H9 (cell line): ENCODE results near the gene KCNV2. TPM values are rescaled to one million over a fixed set of nuclear protein-coding genes. Genes with fewer than 3 reads are reported as not detected.
A peak's percentile ranks its signal among the peaks of the same experiment; 100 is the strongest.

Experiments used
- DNase-seq: peaks from one replicate; pipeline ENCODE4 v3.0.0-alpha.2; 2017
- H2AFZ ChIP-seq: one replicate; pipeline ENCODE4 v1.6.1; 2013; ENCODE audit warnings: mild to moderate bottlenecking, low read length, control low read depth, moderate library complexity
- H2AK5ac ChIP-seq: 2 replicates; pipeline ENCODE4 v1.6.1; 2013; ENCODE audit warnings: low read length, control low read depth, mixed read lengths; ENCODE audit not compliant: insufficient read length
- H2BK120ac ChIP-seq: one replicate; pipeline ENCODE4 v1.6.1; 2013; ENCODE audit warnings: low read depth, mild to moderate bottlenecking, low read length, control low read depth, inconsistent platforms; ENCODE audit not compliant: poor library complexity, severe bottlenecking
- H2BK12ac ChIP-seq: 2 replicates; pipeline ENCODE4 v1.6.1; 2013; ENCODE audit warnings: low read length, control low read depth, mixed read lengths, low read depth; ENCODE audit not compliant: insufficient read length
- H2BK15ac ChIP-seq: 2 replicates; pipeline ENCODE4 v1.6.1; 2013; ENCODE audit warnings: low read depth, low read length, control low read depth
- H2BK20ac ChIP-seq: one replicate; pipeline ENCODE4 v1.6.1; 2013; ENCODE audit warnings: low read depth, mild to moderate bottlenecking, low read length, control low read depth, inconsistent platforms; ENCODE audit not compliant: poor library complexity, severe bottlenecking
- H2BK5ac ChIP-seq: 2 replicates; pipeline ENCODE4 v1.6.1; 2013; ENCODE audit warnings: low read length, control low read depth, mixed read lengths; ENCODE audit not compliant: insufficient read length
- H3K14ac ChIP-seq: 2 replicates; pipeline ENCODE4 v1.6.1; 2013; ENCODE audit warnings: low read length, control low read depth; ENCODE audit not compliant: insufficient read depth
- H3K18ac ChIP-seq: 2 replicates; pipeline ENCODE4 v1.6.1; 2013; ENCODE audit warnings: low read depth, mild to moderate bottlenecking, mixed read lengths, low read length, control low read depth; ENCODE audit not compliant: insufficient read length
- H3K23ac ChIP-seq: 2 replicates; pipeline ENCODE4 v1.6.1; 2013; ENCODE audit warnings: low read length, control low read depth, mixed read lengths, low read depth; ENCODE audit not compliant: insufficient read length
- H3K23me2 ChIP-seq: 2 replicates; pipeline ENCODE4 v1.6.1; 2013; ENCODE audit warnings: low read depth, mild to moderate bottlenecking, mixed read lengths, low read length, control low read depth; ENCODE audit not compliant: insufficient read length, poor library complexity, severe bottlenecking
- H3K27ac ChIP-seq: 2 replicates; pipeline ENCODE4 v1.5.1; 2013; ENCODE audit warnings: low read length, control low read depth, mixed read lengths, low read depth; ENCODE audit not compliant: insufficient read length
- H3K27me3 ChIP-seq: 2 replicates; pipeline ENCODE4 v1.6.1; 2013; ENCODE audit warnings: low read length, control low read depth, inconsistent platforms; ENCODE audit not compliant: insufficient read depth
- H3K4ac ChIP-seq: 2 replicates; pipeline ENCODE4 v1.6.1; 2013; ENCODE audit warnings: low read depth, mild to moderate bottlenecking, control low read depth, inconsistent platforms, low read length, moderate library complexity
- H3K4me1 ChIP-seq: 2 replicates; pipeline ENCODE4 v1.6.1; 2013; ENCODE audit warnings: low read length, control low read depth, inconsistent platforms; ENCODE audit not compliant: insufficient read depth
- H3K4me2 ChIP-seq: 2 replicates; pipeline ENCODE4 v1.6.1; 2013; ENCODE audit warnings: low read length, control low read depth, mixed read lengths; ENCODE audit not compliant: insufficient read length, insufficient read depth
- H3K56ac ChIP-seq: 2 replicates; pipeline ENCODE4 v1.6.1; 2013; ENCODE audit warnings: low read depth, mild to moderate bottlenecking, mixed read lengths, low read length, control low read depth; ENCODE audit not compliant: insufficient read length
- H3K79me1 ChIP-seq: 2 replicates; pipeline ENCODE4 v1.6.1; 2013; ENCODE audit warnings: low read depth, mild to moderate bottlenecking, moderate library complexity, low read length, control low read depth, inconsistent platforms; ENCODE audit not compliant: insufficient read depth, poor library complexity, severe bottlenecking
- H3K79me2 ChIP-seq: 2 replicates; pipeline ENCODE4 v1.6.1; 2013; ENCODE audit warnings: low read length, control low read depth, inconsistent platforms; ENCODE audit not compliant: insufficient read depth
- H3K9ac ChIP-seq: 2 replicates; pipeline ENCODE4 v1.6.1; 2013; ENCODE audit warnings: low read length, control low read depth, mixed read lengths; ENCODE audit not compliant: insufficient read length; ENCODE audit errors: extremely low read depth
- H3K9me3 ChIP-seq: one replicate; pipeline ENCODE4 v1.6.1; 2013; ENCODE audit warnings: low read depth, low read length, inconsistent platforms; ENCODE audit not compliant: control insufficient read depth
- H3T11ph ChIP-seq: one replicate; pipeline ENCODE4 v1.6.1; 2013; ENCODE audit warnings: mild to moderate bottlenecking, low read length, control low read depth, inconsistent platforms
- H4K20me1 ChIP-seq: one replicate; pipeline ENCODE4 v1.6.1; 2013; ENCODE audit not compliant: control insufficient read depth, insufficient read length, insufficient read depth
- H4K5ac ChIP-seq: 2 replicates; pipeline ENCODE4 v1.6.1; 2013; ENCODE audit warnings: low read depth, mild to moderate bottlenecking, mixed read lengths, low read length, control low read depth; ENCODE audit not compliant: insufficient read length
- H4K8ac ChIP-seq: replicated peaks from 2 replicates; pipeline ENCODE4 v1.6.1; 2013; ENCODE audit warnings: low read length, control low read depth, mixed read lengths, low read depth; ENCODE audit not compliant: insufficient read length
- H4K91ac ChIP-seq: 2 replicates; pipeline ENCODE4 v1.6.1; 2013; ENCODE audit warnings: low read depth, mild to moderate bottlenecking, moderate library complexity, mixed read lengths, low read length, control low read depth; ENCODE audit not compliant: insufficient read length
- H3K27ac Mint-ChIP-seq, 3 experiments: 2 replicates in 2 of 3; 3 replicates in 1 of 3; pipeline ENCODE4 v1.8.0; 2020 to 2021; ENCODE audit warnings: mixed read lengths in 3 of 3, mild to moderate bottlenecking in 1 of 3, moderate library complexity in 1 of 3
- H3K27me3 Mint-ChIP-seq: 2 replicates; pipeline ENCODE4 v1.8.0; 2021; ENCODE audit warnings: low read depth, mild to moderate bottlenecking, moderate library complexity, mixed read lengths
- H3K36me3 Mint-ChIP-seq, 3 experiments: 2 replicates in 2 of 3; 3 replicates in 1 of 3; pipeline ENCODE4 v1.8.0; 2020 to 2021; ENCODE audit warnings: low read depth in 3 of 3, mixed read lengths in 3 of 3; ENCODE audit not compliant: insufficient read depth in 1 of 3
- H3K4me1 Mint-ChIP-seq, 2 experiments: 2 replicates each; pipeline ENCODE4 v1.8.0; 2020; ENCODE audit warnings: mixed read lengths in 2 of 2
- H3K4me3 Mint-ChIP-seq, 2 experiments: 2 replicates in 1 of 2; 3 replicates in 1 of 2; pipeline ENCODE4 v1.8.0; 2020 to 2021; ENCODE audit warnings: mild to moderate bottlenecking in 2 of 2, mixed read lengths in 2 of 2, moderate library complexity in 1 of 2
- H3K9me3 Mint-ChIP-seq, 2 experiments: 2 replicates in 1 of 2; 3 replicates in 1 of 2; pipeline ENCODE4 v1.8.0; 2020; ENCODE audit warnings: mild to moderate bottlenecking in 2 of 2, mixed read lengths in 2 of 2, moderate library complexity in 1 of 2
- CTCF ChIP-seq: fragments of 200-600 bp; sonication (generic); conservative IDR thresholded peaks from 3 replicates; pipeline ENCODE4 v1.8.0; 2021; ENCODE audit warnings: antibody characterized with exemption, mild to moderate bottlenecking
- WGBS: extraction: QIAGEN DNeasy Blood & Tissue Kit; methylation state at CpG from one replicate; pipeline ENCODE4 v1.1.7; 2013; ENCODE audit warnings: missing lambda C conversion rate, low lambda C conversion rate, mixed read lengths; ENCODE audit not compliant: insufficient read length; ENCODE audit errors: extremely low coverage; 5-methylcytosine and 5-hydroxymethylcytosine counted together
- total RNA-seq: library from RNA; stranded (reverse); gene quantifications from 2 replicates; pipeline ENCODE4 v1.2.1, GENCODE V29; 2021

Gene KCNV2
- total RNA-seq, 1 experiment from 2014 or later = not detected

GRCh38 chr9:2686911-2687310 is 30.4 kb upstream of the KCNV2 start:
- Histone ChIP-seq H2BK12ac (no peak overlapping the region), H4K8ac (no peak overlapping the region), H3K4me2 (no peak overlapping the region), H2AFZ (no peak overlapping the region), H3K27ac (no peak overlapping the region), H3K23ac (no peak overlapping the region), H3K9ac (no peak overlapping the region), H2BK20ac (no peak overlapping the region), H3K79me1 (no peaks in the 10 kb centered on the region), H3K4me1 (no peaks in the 10 kb centered on the region), H3K56ac (no peak overlapping the region), H3K9me3 (no peaks in the 10 kb centered on the region), H2BK5ac (no peak overlapping the region), H3T11ph (no peak overlapping the region), H2BK120ac (no peak overlapping the region), H3K18ac (peak overlapping the region; percentile 50), H3K79me2 (no peaks in the 10 kb centered on the region), H3K14ac (no peak overlapping the region), H2BK15ac (no peak overlapping the region), H3K4ac (no peak overlapping the region), H3K27me3 (no peaks in the 10 kb centered on the region), H3K23me2 (no peaks in the 10 kb centered on the region), H2AK5ac (no peak overlapping the region), H4K20me1 (no peaks in the 10 kb centered on the region), H4K91ac (no peak overlapping the region), H4K5ac (no peak overlapping the region)
- TF ChIP-seq CTCF = no peak
- Mint-ChIP-seq H3K27ac (peak overlapping the region in 1 of 3 experiments; percentile 76; a peak in 1 of 7 replicates), H3K4me1 (peaks cover 4% of the 10 kb centered on the region in 2 experiments; a peak in 3 of 4 replicates), H3K36me3 (no peaks in the 10 kb centered on the region; a peak in 1 of 7 replicates), H3K4me3 (no peak overlapping the region), H3K9me3 (no peaks in the 10 kb centered on the region), H3K27me3 (no peaks in the 10 kb centered on the region)
- no CpG with 5 or more reads among the region's 4 CpGs for WGBS
- DNase-seq = peak; percentile 26
